T-helper 2 cell treated with Interferon-gamma antibody and Interleukin-4, amounts not matched to agents 100 ng/mL and 5 ng/mL, for 36 hours (primary cell): ENCODE results near the gene MYO1D. TPM values are rescaled to one million over a fixed set of nuclear protein-coding genes. Genes with fewer than 3 reads are reported as not detected.

Experiments
- intact Hi-C: fragments of 100-400 bp; cut with micrococcal nuclease; formaldehyde crosslinking; loops from one replicate; pipeline ENCODE4 v1.15.1; 2023
- total RNA-seq: library from RNA; stranded (reverse); gene quantifications from 2 replicates; pipeline ENCODE4 v1.2.3, GENCODE V29; 2022

MYO1D gene
- total RNA-seq, 1 donor from 2014 or later, result 9.3 TPM

DNA sequence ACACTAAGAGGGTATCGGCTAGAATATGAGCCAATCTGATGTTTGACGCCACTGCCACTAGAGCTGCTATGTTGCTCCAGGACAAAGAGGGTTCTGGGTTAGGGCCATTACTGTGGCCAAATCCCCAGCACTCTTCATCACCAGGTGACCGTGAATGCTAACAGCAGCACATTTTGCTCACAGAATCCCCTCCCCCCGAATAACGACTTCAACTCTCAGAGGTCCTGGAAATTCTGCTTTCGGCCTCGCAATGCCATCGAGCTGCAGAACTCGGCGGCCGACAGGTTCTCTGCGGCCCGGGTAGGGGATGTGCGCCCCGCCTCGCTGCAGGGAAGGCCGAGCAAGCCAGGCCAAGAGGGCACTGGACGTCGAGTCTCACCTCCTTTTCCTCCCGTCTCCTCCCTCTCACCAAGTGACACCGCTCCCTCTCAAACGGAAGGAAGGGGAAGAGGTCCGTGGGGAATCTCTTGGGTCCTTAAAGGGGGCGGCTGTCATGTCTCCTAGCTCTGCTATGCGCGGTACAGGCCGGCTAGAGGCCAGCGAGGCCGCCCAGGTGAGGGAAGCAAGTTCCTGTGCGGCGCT, 358.2 kb downstream of the MYO1D start:
- intact Hi-C loops, result no loop called here

DNA sequence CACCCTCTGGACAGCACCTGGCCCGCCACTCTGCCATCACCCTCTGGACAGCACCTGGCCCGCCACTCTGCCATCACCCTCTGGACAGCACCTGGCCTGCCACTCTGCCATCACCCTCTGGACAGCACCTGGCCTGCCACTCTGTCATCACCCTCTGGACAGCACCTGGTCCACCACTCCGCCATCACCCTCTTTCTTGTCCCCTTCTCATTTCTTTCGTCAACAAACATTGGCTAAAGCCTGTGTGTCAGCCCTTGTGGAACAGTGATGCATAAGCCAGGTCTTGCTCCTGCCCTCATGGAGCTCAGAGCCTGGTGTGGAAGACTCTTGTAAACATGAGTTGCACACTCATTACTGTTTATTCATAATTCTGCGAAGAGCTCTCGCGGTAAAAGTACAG, 358.9 kb downstream of the MYO1D start:
- intact Hi-C loops, result loop anchor here (1.0 kb wide), 1 partner anchor 15 kb away; no protein-coding TSS in a partner anchor

DNA sequence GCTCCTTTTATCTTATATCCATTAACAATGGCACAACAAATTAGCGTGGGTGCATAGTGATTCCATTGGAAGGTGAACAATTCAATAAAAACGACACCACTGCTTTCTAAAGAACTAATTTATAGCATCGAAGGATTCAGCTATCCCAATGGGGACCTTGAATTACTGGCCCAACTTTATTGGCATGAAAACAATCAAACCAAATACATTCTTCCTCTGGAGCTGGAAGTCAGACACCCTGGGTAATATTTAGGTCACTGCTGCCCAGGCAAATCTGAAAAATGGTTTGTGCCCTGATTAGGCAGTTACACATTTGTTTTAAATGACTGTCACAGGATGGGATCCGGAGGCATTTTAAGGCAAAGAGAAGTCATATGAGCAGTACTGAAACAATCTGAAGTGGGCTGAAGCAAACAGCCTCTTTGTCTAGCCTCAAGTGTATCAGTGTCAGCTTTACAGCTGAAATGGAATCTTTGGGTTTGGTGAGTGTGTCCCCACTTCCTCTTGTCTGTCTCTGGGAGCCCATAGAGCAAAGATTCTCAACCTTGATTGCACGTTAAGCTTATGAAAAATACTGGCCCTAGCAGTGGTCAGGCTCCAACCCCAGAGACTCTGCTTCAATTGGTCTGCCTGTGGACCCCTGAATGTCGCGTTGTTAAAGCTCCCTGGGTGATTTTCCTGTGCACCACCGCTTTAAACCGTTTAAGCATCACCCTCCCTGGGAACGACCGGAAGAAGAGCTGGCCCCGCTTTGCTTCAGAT, 359.8 kb downstream of the MYO1D start:
- intact Hi-C loops, result loop anchor here (1.0 kb wide), 1 partner anchor 14 kb away; no protein-coding TSS in a partner anchor

DNA sequence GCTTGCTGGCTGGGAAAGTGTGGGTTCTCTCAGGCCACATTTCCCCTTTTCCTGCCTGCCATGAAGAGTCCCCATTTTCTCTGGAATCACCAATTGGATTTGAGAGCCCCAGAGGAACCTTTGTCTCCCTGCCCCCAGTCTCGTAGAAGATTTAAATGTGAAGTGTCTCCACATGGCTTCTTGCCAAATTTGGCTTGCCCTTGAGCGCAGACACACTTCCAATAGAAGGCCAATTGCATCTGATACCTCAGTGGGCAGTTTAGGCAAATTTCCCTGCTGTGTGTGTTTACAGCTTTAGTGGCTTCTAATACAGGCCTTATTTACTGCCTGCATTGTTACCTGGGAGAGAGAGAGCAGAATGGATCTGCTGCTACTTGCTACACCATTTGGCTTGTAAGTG, 360.5 kb downstream of the MYO1D start:
- intact Hi-C loops, result no loop called here

DNA sequence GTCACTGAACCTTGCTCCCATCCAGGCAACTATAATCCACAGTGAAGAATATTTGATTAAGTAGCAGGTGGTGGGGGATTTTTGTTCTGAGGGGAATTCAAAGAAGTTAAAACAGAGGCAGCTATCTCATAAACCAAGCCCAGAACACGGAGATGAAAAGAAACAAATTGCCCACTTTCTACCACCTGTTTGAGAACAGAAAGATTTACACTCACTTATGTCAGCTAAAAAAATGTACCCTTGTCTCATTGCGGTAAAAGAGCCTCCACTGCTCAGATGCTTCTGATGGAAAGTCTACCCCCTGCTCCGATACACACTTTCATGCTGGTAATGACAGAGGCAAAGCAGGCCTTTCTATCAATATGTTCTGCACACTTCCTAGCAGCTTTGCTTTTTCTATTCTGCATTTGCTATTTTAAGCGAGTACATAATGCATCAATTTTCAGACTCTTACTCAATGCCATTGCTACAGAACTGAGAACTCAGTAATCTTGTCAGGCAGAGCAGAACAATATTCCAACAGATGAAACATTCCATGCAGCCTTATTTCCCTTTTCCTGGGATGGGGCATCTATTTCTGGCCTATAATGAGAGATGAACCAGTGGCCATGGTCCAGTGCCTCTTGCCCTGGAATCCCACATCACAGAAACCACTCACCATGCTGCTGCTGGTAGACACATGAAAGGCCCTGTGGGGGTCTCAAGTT, 361.1 kb downstream of the MYO1D start:
- intact Hi-C loops, result no loop called here

DNA sequence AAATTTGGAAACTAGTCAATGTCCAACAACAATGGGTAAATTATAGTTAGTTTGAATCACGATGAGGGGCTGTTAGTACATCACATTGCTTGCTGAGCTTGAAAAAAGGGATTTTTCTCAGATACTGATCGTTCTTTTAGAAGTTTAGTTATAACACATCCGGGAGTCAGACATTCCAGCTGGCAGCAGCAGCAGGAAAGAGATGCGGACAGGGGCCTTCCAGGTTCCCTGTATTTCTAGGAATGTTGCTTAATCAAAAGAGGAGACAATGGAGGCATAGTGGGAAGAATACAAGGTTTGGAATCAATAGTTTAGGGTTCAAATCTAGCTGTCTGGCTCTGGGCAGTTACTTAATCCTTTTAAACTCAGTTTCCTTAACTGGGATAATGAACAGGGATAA, 362.3 kb downstream of the MYO1D start:
- intact Hi-C loops, result no loop called here

DNA sequence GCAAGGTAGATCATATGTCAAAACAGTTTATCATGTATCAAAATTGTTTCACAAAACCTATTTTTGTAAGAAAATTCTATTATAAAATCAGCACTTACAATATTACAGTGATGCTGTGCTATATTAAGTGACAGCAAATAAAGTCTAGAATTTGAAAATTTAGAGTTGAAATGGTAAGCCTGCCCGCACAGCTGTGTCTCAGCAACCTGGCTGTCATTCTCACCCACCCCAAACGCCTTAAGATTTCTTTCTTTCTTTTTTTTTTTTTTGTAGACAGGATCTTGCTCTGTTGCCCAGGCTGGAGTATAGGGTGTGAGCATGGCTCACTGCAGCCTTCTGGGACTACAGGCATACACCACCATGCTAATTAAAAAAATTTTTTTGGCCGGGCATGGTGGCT, 363.3 kb downstream of the MYO1D start:
- intact Hi-C loops, result no loop called here

DNA sequence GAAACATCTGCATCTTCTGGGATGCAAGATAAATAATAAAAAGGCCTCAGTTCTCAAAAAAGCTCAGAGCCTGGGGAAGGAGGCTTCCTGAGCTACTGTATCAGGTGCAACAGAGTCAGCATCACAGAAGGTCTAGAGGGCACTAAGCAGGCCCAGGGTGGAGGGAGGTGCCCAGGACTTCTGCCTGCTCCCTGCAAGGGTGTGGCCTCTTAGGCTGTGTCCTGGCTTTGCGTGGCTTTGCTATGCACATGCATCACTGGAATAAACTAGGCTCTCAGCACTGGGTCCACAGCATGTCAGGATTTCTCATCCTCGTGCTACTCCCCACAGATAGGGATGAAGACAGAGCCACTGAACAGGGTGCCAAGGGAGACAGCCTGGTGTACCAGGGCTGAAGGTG, 364.6 kb downstream of the MYO1D start:
- intact Hi-C loops, result no loop called here

DNA sequence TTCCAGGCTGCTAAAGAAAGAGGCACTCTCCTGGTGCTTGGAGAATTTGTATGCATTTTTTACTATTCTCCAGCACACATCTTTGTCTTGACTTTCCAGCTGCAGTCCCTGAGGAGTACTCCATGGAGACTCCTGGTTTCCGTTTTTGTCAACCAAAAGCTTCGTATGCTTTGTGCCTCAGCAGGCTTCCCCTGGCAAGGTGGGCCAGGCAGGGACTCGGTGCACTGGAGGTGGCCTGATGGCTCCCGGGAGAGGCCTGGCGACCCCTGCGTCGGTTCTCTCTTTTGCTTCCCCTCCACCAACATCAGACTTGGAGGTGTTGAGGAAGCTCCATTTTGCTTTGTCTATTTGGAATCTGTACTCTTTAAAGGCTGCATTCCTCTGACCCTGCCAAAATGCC, 366.5 kb downstream of the MYO1D start:
- intact Hi-C loops, result no loop called here

DNA sequence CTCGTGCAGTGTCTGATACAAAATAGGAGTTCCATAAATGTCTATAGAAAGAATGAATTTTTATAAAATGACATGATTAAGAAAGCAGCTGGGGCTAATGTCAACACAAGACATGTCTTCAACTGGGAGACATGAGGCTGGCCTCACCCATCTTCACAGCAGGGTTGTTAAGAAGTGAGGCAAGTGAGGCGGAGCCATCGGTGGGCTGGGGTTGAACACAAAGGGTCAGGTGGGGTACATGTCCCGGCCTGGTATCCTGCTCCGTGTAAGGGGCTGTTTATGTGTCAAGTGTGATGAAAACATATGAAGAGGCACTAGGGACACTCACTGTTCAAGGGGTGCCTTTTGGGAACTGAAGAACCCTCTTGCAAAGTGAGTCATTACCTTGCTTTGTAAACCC, 368.0 kb downstream of the MYO1D start:
- intact Hi-C loops, result no loop called here

DNA sequence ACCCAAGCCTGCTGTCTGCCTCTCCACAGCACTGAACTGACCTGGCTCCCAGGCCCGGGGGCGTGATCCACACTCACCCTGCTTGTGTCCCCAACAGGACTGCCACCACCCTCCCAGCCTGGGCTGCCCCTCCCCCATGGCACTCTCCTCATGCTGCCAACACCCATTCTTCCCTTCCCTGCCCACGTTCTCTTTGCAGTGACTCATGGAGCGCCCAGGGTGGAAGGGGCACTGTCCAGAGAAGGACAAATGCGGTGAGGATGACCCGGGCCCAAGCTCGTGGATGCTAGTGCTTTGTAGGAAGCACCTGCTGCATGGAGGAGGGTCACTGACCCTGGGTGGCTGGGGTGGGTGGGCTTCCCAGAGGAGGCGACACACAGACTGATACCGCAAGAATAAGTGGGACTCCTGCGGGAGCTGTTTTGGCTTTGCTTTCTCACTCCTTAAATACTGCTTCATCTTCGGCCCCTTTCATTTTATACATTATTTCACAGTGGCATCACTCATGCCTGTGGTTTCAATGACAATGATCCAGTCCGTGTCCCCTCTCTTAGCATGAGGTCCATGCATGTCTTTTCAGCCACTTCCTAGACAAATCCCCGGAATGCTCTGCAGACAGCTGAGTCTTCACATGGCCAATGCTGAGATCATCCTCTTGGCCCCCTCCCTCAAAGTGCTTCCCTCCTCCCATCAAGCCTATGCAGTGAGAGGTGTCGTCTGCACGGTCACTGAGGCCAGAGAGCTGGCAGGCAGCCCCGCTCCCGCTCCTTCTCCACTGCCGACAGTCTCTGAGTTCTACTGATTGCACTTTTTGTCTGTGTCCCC, 372.5 kb downstream of the MYO1D start:
- intact Hi-C loops, result no loop called here

DNA sequence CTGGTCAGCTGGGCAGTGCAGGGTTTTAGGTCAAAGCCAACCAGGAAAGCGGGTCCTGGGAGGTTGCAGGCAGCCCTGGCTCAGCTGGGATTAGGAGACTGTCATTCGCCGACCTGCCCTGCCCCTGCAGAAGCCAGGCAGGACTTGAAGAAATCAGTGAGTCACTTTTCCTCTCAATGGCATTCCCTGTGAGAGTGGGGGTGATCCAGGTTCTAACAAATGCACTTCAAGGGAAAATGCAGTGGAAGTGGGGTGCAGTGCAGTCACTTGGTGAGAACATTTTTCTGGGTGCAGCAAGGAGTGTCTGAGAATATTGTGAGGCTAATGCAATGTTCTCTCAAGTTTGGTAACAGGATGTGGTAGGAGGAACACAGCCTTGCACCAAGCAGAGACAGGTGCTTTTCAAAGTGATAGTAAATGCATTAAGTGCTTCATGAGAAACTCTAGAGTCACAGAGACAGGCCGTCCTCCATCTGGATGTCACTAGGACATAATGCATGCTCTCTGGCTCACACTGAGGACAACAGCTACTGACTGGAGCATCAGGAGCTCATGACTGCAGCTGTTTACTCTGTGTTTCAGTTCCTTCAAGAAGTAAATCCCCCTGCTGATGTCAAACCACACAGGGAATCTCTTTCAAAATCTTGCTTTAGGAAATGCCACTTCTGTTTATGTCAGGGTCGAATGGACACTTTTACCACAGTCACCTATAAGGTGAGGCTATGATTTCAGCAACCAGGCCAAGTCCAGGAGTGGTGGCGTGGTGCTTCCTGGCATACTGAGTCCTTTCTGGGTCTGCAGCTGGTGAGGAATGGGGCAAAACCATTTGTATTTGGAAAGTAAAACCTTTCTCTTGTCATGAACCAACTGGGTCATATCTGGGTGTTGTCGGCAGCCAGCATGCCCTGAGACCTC, 373.4 kb downstream of the MYO1D start:
- intact Hi-C loops, result loop anchor here (1.0 to 2.0 kb wide), 3 partner anchors 14 to 21 kb away; partner anchors contain the start of gene CDK5R1

DNA sequence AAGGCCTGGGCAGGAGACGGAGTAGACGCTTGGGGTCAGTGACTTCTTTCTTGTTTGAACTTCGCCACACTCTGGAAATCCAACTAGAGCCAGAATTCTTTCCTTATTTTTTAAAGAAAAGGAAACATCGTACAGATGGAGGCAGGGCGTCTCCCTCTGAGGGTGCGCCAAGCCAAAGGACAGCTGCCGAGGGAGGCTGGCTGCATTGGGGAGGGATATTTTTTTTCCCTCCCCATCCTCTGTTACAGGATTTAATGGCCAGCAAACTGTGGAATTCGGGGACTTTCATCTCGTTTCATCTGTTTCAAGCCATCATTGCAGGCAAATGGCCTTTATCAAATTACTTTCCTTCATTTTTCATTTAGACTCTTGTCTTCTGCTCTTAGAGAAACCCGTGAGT, 374.2 kb downstream of the MYO1D start:
- intact Hi-C loops, result loop anchor here (1.0 to 2.0 kb wide), 3 partner anchors 15 to 22 kb away; partner anchors contain the start of gene CDK5R1

DNA sequence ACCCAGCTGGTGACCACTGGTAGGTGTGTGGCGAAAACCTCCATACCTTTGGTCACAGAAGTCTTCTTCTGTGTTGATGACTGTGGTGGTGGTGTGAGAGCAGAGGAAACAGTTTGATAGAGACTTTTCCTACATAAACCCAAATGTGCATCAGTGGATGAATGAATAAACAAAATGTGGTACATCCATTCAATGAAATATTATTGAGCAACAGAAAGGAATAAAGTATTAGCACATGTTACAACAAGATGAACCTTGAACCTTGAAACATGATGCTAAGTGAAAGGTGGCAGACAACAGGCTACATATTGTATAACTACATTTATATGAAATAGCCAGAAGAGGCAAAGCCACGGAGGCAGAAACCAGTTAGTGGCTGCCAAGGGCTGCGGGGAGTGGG, 374.9 kb downstream of the MYO1D start:
- intact Hi-C loops, result loop anchor here (2.0 kb wide), 2 partner anchors 15 to 23 kb away; partner anchors contain the start of gene CDK5R1

DNA sequence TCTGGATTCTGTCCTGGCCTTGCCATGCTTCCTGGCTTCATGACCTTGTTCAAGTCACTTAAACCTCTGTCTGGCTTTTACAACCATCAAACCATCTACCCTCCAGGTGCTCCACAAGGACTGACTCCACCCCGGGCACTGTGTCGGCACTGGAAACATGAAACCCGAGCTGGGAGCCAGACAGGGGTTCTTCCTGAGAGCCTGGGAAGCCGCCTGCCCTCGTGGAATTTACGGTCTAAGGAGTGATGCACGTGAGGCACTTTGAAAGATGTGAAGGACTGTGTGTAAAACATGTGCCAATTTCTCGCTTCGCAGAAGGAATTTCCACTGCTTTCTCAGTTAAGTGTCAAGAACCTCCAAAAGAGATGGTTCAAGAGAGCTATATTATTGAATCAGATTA, 378.5 kb downstream of the MYO1D start:
- intact Hi-C loops, result no loop called here

DNA sequence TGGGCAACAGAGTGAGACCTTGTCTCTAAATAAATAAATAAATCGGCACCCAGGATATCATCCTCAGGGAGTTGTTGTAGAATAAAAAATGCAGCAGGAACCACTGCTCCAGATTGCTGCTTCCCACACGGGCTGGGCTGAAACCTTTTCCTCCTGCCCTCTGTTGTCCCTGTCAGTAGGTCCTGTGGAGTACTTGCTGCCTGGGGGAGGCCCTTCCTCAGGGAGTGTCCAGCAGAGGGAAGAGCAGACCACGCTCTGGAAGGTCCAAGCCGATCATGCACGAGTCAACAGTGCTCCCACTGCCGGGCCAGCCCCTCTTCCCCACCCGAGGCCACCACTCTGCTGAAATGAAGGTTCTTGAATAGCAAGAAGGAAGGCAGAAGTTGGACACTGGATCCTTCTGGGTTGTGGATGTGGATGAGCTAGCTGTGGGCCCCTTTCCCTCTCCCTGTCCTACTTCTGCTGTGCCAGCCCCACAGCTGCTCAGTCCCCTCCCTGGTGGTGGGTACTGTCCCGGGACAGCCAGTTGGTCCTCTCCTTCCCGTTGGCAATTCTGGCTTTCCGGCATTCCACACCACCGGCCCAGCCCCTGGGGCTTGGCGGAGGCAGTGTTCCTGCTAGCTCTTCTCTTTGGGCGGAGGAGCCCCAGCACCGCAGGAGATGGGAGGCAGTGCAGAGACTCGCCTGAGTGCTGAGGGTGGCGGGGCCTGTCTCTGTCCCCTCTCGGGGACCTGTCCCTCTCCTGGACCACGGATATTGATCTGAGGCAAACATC, 379.3 kb downstream of the MYO1D start:
- intact Hi-C loops, result no loop called here

DNA sequence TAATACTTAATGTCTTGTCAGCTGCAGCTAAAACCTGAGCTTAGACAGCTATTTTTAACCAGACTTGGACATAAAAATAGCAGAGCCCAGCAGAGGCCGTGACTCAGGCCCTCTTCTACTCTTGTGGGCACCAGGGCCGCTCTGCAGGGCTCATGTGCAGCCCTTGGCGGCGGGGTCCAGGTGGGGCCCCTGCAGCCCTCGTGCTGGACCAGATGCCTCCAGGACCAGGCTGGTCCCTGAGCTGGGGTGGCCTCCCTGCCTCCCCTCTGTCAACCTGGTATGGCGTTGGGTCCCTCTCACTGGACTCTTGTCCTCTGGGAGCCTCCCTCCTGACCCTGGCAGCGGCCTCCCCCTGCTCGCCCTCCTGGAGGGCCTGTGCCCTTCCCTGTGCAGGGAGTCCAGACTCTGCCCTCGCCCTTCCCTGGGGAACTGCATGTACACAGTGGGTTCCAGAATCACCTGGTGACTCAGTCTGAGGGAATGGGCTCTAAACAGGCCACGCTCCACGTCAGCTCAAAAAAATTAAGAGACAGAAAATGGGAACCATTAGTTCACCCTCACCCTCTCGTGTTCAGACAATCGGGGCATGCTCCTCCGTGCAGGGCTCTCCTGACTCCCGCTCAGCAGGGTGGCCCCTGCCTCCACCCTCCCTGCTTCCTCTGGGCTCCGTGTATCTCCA, 380.4 kb downstream of the MYO1D start:
- intact Hi-C loops, result no loop called here

DNA sequence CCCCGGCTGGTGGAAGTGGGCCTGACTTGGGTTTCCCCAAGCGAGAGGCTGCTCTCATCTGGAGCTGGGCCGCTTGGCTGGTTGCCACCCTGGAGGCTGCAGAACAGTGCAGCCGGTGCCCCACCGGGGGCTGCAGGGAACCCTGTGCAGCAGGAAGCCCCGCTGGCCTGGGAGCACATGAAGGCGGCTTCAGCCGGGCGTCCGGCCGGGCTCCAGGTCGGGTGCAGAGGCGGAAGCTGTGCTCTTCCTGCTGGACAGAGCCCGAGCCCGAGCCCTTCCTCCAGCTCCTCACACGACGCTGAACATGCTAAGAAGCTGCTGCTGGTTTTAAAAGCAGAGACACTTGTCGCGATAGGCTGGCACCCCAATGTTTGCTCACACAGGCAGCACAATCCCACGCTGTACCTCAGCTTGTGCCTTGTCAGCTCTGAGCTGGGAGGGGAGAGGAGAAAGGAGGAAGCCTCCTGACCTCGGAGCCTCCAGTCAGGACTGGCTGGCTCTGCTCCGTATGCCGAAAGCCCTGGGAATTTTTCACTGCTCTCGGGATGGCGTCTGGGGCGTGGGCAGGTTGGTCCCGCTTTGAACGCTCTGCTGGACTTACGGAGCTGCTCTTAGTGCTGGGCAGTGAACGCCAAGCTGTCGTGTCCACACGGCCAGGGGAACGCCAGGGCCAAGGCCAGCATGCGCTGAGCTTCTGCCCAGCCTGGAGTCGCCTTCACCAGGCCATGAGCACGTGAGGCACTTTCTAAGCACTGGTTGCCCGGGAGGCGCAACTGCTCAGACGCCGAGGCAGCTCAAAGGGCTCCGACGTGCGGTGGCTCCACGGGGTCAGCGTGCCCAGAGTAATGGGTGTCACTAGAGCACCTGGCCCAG, 381.3 kb downstream of the MYO1D start:
- intact Hi-C loops, result no loop called here
